NCI-H460 (cell line): Measurements from ENCODE around the gene DNMT3A. TPM values are rescaled to one million over a fixed set of nuclear protein-coding genes. Genes with fewer than 3 reads are reported as not detected.

Experiments used
- DNase-seq: peaks from one replicate; pipeline ENCODE4 v3.0.0-alpha.2; 2016; ENCODE audit warnings: low read depth; ENCODE audit errors: extremely low read depth
- total RNA-seq: library from RNA; depleted of rRNA; stranded (reverse); fragments of >200 nt; shearing (Covaris generic); gene quantifications from 2 replicates; pipeline ENCODE4 v1.2.3, GENCODE V29; 2014

Gene DNMT3A
- total RNA-seq, 1 experiment from 2014 or later: 4.9 TPM

DNA sequence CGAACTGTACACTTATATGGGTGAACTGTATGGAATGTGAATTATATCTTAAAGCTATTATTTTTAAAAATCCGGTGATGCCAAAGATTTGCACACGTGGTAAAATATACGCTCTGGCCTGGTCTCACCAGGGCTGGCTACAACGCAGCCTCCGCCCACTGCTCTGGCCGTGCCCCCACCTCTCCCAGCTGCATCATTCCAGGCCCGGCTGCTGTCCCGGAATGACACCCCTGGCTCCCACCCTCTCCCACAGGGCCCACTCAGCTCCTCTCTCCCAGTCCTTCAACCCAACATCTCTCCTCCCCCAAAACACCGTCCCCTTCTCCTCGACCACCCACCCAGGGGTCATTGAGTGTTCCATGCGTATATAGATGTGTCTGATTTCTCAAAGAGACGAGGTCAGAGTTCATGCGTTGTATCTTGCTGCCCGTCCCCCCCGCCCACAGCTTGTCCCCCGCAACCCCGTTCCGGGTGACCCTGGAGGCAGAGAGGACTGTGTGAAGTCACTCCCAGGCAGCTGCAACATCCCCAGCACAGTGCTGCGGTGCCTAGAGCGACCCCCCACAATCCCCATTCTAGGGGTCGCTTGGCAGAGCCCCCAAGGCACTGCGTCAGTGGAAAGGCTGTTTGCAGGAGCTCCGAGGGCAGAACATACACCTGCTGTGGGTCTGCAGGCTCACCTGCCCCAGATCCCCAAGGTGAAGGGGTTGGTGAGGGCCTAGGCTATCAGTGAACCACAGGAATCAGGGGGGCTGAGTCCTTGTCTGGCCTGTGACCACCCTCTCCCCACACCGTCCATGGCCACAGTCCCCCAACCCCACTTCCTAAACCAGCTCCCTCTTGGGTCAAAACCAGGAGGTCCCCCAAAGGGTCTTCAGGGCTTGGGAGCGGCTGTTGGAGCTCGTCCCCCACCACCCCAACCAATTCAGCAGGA, 13.3 kb downstream of the DNMT3A start:
- no peak for DNase-seq

DNA sequence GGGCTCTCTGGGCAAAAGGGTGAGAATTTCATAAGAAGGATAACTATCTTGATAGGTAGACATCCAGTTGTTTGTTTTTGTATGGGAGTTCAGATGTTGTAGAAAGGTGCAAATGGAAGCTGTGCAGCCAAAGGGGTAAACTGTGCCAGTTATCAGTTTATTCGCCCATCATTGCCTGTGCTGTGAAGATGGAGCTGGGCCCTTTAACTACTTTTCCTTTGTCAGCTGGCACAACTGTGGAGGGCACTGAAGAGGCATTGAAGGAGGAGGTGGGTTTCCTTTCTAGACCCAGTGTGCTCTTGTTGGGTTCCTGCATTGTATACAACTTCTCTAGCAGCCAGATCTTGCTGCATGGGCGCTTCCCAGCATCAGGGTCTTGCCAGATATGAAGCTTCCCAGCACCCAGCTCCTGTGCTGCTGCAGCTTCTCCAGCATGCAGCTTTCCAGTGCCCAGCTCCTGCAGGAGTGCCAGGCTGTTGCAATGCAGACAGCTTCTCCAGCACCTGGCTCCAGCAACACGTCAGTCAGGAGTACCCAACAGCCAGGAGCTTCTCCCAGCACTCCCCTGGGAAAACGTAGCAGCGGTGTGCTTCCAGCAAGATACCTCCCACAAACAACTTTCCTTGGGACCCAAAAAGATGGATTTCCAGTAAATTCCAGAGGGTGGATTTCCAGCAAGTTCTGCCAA, 15.3 kb downstream of the DNMT3A start:
- DNase-seq: no peak

DNA sequence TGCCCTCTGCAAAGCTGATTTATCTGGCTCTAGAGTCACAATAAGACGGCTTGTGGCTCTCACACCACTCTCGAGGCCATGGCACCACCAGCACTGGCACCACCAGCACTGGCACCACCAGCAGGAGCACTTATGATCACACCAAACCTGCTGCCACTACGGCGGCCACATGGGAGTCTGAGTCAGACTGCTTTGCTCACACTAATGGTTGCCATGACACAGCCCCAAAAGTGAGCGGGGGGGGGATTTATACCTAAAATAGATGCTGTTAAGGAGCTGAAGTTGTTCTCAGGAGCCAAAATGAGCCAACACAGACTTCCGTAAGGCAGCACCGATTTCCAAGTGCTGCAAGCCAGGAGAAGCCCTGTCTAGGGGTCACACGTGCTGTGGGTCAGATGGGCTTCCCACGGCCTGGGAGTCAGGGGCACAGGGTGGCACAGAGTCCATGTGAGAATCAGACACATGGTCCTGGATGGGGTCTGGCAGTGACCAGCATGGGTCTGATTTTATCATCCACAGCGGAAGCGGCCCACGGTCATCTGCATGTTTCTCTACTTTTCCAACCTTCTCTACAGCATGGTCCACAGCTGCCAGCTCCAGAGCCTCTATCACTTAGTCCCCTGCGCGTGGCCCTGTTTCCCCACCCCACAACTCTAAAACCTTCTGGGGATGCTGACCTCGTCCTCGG, 16.7 kb downstream of the DNMT3A start:
- DNase-seq: no peak

DNA sequence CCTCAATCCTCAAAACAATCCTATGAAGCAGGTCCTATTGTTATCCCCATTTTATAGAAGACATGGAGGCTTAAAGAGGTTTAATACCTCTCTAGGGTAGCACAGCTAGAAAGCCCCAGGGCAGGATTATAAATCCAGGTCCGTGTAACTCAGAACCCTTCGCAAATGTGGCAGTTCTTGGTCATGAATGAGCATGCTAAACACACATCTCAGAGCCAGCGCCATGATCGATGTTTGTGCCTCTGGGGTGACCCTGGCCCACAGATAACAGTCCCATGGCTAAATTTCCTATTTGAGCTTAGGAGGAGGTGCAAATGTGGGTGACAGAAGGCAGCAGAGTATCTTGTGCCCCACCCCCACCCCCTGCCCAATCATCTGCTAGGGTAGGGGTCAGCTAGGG, 17.5 kb downstream of the DNMT3A start:
- no peak for DNase-seq

DNA sequence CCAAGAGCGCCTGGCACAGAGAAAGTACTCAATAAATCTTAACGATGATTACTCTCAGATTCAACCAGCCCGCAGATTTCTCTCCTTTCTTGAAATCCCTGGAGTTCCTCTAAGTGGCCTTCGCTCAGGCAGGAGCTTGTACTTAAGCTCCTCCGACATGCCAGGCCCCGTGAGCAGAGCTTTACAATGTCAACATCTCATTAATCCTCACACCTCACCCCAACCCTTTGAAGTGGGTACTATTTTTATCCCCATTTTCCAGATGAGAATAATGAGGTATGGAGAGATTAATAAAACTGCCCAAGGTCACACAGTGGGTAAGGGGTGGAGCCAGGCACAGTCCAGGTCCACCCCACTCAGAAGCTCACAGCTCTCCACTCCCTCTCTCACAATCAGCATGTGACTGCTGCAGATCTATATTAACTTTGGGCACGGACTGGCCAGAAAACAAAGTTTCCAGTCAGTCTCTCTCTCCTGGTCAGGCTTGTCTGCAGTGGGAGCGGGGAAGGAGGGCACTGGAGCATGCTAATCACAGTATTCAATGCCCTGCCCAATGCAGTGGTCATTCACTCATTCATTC, 18.0 kb downstream of the DNMT3A start:
- DNase-seq: no peak

DNA sequence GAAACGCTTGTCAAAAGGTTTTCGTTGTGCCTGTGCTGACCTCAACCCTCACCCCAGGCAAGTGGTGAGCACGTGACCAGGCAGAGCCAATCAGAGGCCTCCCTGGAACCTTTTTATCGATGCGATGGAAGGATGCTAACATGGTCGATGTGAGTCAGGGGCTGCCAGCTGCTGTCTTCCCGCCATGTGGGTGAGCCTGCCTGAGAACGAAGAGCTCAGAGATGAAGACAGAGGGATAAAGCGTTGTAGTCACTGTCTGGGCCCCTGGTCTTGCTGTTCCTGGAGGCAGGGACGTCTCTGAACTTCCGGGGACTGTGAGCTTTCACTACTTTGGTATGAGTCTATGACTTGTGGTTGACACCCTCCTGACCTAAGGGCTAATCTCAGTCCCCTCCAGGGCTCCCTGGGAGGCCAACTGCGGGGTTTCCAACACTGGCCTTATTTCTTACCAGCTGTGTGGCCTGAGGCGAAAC, 18.6 kb downstream of the DNMT3A start:
- no peak for DNase-seq

DNA sequence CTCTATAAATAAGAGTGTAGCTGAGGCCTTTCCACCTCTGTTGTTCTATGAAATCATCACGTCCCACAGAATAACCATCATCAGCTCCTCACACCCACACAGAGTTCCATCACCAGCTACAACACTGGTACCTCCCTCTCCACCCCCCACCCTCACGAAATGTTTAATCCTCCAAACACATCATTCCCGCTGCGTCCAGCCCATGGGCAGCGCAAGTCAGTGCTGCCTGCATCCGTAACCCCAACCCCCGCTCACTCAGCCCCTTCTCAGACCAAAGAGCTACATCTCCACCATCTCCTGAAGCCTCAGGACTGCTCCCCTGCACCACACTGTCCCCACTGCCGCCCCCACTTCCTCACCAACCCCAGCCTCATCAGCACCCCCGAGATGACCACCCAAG, 19.4 kb downstream of the DNMT3A start:
- DNase-seq: no peak

DNA sequence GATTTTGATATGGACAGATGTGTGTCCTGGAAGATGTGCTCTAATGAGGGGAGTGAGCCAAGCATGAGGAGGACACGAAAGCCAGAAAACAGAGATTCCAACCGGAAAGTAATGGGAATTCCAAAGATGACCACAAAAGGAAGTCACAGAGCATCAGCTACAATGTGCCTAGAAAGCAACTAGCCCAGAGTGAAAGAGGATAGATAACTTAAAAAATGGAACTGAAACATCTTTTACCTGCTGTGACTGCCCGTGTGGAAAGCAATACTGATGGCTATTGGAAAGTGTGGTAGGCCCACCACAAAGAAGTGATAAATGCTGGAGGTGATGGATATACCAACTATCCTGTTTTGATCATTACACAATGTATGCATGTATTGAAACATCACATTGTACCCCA, 21.6 kb downstream of the DNMT3A start:
- DNase-seq: no peak

DNA sequence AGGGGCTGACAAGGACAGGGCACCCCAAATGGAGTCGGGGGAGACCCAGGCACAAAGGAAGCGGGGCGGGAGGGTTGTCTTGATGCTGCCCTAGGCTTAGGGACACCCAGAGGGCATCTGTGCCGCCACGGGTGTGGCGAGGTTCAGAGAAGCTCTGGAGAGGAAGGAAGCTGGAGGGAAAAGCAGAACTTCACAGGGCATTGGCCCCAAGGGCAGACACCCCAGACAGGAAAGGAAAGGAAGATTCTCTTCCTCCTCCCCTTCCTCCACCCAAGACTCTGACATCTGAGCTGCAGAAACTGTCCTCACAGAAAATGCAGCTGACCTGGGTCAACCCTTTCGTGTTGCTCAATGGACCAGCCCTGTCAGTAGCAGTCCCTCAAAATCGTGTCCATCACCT, 25.6 kb downstream of the DNMT3A start:
- DNase-seq: no peak

DNA sequence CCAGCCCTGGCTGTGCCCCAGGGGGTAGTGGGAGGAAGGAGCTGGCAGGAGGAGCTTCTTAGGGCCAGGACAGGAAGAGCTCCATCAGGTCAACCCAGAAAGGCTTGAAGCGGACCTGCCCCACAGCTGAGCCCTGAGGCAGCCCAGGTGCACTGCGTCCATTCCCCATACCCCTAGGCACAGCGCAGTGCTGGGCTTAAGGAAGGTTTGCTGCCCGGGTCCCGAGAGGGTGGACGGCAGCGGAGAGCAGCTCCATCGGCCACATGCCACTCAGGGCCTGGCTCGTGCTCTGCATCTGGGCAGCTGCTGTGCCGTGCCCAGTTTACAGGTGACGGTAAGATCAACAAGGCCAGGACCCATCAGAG, 26.4 kb downstream of the DNMT3A start:
- no peak for DNase-seq

DNA sequence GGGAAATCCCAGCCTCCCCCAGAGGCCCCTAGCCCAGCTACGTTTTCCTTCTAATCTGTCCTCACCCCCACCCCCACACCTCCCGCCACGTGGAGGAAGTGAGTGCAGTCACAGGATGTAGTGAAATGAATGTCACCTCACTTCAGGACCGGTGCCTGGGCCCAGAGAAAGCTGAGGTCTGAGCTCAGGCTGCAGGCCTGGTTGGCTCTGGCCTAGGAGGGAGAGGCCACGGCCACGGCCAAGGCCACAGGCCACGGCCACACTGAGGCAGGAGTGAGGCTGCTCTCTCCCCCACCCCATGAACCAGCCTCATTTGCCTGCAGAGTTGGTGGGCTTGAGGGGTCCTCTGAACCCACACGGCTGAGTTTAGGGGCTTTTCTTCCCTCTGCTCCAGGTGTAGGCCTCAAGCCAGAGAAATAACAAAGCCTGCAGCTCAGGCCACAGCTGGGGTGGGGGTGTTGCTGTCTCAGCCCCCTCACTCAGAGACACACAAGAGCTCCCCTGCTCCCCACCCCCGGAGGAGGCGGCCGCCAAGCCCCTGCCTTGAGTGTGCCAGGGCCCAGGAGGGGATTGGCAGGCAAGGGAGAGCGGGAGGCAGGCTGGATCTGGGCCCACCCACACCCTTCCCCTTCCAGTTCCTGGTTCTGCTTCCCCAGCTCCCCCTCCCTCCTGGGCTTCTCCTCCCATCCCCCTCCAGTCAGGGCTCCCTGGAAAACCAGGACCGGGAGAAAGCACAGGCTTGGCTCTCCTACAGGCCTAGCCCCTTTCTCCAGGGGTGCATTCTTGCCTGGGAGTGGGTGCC, 27.0 kb downstream of the DNMT3A start:
- no peak for DNase-seq

DNA sequence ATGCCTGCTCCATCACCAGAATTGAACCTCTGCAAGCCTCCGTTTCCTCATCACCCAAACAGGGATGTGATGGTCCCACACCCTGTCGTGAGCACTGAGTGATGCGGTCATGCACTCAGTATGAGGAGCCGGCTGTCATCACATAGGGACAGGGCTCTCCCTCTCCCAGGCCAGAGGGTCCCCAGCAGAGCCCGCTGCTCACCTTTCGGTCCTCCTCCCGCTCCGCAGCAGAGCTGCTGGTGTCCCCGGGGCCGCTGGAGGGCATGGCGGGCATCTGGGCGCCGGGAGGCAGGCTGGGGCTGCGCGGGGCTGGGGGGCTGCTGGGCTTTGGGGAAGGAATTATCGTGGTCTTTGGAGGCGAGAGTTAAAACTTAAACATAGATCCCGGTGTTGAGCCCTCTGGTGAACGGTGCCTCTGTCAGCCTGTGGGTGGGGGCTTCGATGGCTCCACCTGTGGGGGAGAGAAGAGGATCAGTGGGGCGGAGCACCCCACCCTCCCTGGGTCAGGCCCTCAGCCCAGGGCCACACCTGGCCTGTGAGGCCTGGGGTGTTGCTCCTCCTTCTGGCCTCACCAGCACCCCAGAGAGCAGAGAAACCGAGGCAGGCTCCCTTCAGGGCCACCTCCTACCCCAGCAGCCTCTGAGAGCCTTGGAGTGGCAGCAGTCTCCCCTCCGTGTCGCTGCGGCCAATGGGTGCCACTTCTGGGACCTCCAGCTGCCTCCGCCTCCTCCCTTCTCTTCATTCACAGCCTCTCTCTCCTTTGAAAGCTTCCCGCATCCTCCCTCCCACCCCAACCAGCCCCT, 27.8 kb downstream of the DNMT3A start:
- no peak for DNase-seq

DNA sequence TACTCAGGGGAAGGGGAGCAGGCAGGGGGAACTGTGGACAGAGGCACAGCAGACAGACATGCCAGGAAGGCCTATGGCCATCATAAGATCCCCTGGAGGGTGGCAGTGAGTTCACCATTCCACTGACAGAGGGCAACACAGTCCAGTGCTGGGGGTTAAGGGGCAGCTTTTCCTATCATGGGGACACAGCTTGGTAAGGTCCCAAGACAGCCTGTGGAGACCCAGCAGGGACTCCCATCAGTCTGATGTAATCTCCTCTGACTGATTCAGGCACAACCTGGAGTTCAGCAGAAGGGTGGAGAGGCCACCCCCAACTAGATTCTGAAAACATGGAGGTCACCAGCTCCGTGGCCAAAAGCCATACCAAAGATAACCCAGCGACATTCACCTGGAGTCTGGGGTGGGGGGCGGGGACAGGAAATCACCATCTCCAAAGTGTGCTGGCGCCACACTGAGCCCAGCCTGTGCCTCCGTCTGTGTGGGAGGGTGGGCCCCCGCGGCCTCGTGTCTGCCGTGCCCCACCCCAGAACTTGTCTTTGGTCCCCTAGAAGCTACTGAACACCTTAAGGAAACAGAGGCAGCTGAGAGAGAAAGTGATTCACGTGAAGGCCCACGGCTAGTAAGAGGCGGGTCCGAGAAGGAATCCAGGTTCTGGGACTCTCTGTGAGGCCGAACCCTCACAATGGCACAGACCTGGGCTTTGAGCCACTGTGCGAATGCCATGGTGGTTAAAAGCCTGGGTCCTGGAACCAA, 28.6 kb downstream of the DNMT3A start:
- DNase-seq: no peak

DNA sequence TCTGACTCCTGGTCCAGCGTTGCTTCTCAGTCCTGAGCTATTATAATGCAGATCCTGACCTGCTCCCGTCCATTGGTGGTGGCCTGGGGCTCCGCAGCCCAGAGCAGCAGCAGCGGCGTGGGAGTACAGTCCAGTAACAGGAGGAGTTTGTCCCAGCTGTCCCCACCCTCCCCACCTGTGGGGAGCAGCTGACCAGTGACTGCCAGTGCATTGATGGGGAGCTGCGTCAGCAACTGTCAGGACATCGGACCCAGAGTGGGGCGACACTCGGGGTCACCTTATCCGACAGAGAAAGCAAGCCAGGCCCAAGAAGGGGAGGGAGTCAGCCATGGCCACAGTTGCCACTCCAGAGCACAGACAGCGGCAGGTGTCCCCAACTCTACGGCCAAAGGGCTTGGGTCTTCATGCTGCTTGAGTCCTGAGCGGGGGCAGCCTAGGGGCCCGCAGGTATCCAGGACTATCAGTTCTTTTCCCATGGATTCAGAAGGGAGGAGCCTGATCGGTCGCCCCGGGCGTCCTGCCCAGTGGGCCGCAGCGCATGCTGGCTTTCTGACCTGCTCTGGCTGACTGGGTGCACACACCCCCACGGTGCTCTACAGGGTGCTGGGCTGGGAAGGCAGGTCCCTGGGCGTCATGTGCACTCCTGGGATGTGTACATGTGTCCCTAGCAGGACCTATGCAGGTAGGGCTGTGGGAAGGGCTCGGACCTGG, 29.7 kb downstream of the DNMT3A start:
- DNase-seq: no peak

DNA sequence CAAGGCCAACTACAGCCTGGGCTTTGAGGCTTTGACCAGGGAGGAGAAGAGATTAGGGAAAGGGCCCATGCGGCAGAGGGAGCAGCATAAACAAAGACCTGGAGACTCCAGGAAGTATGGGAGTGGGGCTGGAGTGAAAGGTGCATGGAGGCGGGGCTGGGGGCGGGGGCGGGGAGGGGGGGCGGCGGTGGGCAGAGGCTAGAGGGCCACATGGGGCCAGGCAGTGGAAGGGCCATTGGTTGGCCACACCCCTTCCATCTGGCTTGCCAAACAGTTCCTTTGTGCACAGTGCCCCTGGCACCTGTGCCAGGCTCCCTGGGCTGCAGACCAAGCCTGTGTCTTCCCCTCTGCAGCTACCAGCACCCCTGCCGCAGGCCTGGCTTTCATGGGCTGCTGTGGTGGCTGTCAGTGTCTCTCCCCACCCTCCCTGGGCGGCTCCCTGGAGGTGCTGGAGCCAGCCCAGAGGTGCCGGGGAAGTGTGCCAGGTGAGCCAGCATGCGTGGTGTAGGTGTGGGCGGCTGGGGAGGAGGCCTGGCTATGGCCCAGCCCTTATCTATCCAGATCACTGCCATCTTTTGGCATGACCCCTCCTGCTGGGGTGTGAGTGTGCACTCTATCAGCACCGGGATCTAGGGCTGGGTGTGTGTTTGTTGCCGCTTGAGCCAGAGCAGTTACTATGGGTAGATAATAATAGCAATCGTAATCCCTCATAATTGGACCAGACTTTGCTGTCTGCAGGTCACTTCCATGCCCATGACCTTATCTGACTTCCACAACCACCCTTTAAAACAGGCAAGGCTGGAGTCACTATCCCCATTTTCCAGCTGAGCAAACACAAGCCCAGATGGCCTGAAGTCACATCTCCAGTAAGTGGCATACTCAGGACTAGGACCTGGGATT, 30.5 kb downstream of the DNMT3A start:
- DNase-seq: no peak

DNA sequence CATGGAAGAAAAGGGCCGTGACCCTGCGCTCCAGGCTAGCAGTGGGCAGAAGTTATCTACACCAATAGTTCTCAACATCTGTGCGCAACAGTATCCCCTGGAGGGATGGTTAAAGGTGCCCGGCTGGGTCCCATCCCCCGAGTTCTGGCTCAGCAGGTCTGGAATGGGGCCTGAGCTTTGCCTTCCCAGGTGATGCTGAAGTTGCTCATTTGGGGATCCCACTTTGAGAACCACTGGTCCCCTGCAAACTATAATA, 31.1 kb downstream of the DNMT3A start:
- DNase-seq: no peak

DNA sequence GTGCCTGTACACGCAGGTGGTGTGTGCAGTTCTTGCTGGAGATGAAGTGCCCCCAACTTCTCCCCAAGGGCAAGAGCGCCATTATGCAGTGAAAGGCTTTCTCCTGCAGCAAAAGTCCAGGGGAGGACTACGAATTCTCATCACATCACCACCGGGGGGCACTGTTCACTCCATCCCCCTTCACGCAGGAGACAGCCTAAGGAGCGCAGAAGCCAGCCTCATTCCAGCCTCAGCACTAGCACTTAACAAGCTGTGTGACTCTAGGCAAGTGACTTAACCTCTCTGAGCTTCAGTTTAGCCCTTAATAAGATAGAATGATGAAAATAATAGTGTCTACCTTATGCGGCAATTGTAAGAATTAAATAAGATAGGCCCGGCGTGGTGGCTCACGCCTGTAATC, 32.3 kb downstream of the DNMT3A start:
- DNase-seq: peak; percentile 29
